ENCODE measurements around the gene VIL1.

GRCh38 chr2:218386505-218387368 lies 32.2 kb upstream of the VIL1 start:
- TF ChIP-seq EZH2 (IDR thresholded peaks at IDR 0.05) (no peak), FOXP2 (optimal IDR thresholded peaks at IDR 0.05; ENCODE audit: control extremely low read depth, extremely low read length, insufficient read depth) (no peak), POLR2AphosphoS5 (IDR thresholded peaks at IDR 0.05; ENCODE audit: borderline replicate concordance, low read depth, low read length) (no peak)

Data from SK-N-MC (cell line).